K562 (cell line): ENCODE measurements around the gene RGS9BP. TPM values are rescaled to one million over a fixed set of nuclear protein-coding genes. Genes with fewer than 3 reads are reported as not detected.
A peak's percentile ranks its signal among the peaks of the same experiment; 100 is the strongest.

ENCODE experiments used
- ATAC-seq: fragments of 200-7000 bp; cut with Tn5 transposase; 3 replicates; pipeline ENCODE4 v1.9.1; 2020; ENCODE audit warnings: moderate library complexity
- BruUV-seq: library from RNA; stranded (reverse); fragments of 400-500 nt; replicated peaks from 2 replicates; lab custom pipeline; 2021; lab: Mats Ljungman, UMichigan
- CTCF ChIA-PET: fragments of 300-600 bp; formaldehyde crosslinking; extraction: SDS; loops from one replicate; lab custom pipeline; 2021; ENCODE audit warnings: low intra/inter-chr PET ratio; lab: Yijun Ruan, JAX
- POLR2A ChIA-PET: fragments of 300-600, 350-650 bp; sonication (Branson Sonifier 250); formaldehyde crosslinking; extraction: SDS; loops from one replicate; lab custom pipeline; 2021; ENCODE audit warnings: antibody characterized with exemption, inconsistent platforms; lab: Yijun Ruan, JAX
- DNase-seq, 4 experiments: peaks; one replicate each; pipeline versions ENCODE4 v3.0.0 to v3.0.0-alpha.2; 2011 to 2018; ENCODE audit warnings: low spot score in 3 of 4, mixed read lengths in 3 of 4; ENCODE audit errors: extremely low read depth in 1 of 4
- FAIRE-seq: peaks from 2 replicates; lab custom pipeline; 2011; peaks lifted over from hg19 to GRCh38; lab: Jason Lieb, UNC
- H2AFZ ChIP-seq: 2 replicates; pipeline ENCODE4 v1.6.0; 2011; ENCODE audit warnings: low read depth, low read length, control low read depth, inconsistent platforms
- H3K27ac ChIP-seq: fragments of 200-600 bp; 3 replicates; pipeline ENCODE4 v1.8.0; 2011; ENCODE audit warnings: low read depth, mild to moderate bottlenecking, control low read depth, inconsistent platforms, low read length, moderate library complexity, mixed read lengths; ENCODE audit errors: extremely low read depth
- H3K27me3 ChIP-seq, 2 experiments: fragments of 300-600 bp in 1 of 2; 2 replicates in 1 of 2; 3 replicates in 1 of 2; pipeline versions ENCODE4 v1.6.0 to v1.8.0; 2011; ENCODE audit warnings: inconsistent platforms in 2 of 2, low read length in 2 of 2, mild to moderate bottlenecking in 1 of 2, mixed read lengths in 1 of 2, moderate library complexity in 1 of 2; ENCODE audit not compliant: control insufficient read depth in 2 of 2, insufficient read depth in 2 of 2
- H3K36me3 ChIP-seq: fragments of 300-600 bp; 3 replicates; pipeline ENCODE4 v1.8.0; 2011; ENCODE audit warnings: mild to moderate bottlenecking, low read length, inconsistent platforms; ENCODE audit not compliant: control insufficient read depth, insufficient read depth
- H3K4me1 ChIP-seq, 2 experiments: fragments of 200-600 bp in 1 of 2; replicated peaks in 1 of 2; 2 replicates in 1 of 2; 3 replicates in 1 of 2; pipeline versions ENCODE4 v1.5.1 to v1.8.0; 2011; ENCODE audit warnings: inconsistent platforms in 2 of 2, low read length in 2 of 2, mild to moderate bottlenecking in 1 of 2, mixed read lengths in 1 of 2, moderate library complexity in 1 of 2; ENCODE audit not compliant: control insufficient read depth in 2 of 2, insufficient read depth in 2 of 2
- H3K4me2 ChIP-seq: 2 replicates; pipeline ENCODE4 v1.6.1; 2011; ENCODE audit warnings: low read length, control low read depth, inconsistent platforms, mixed read lengths; ENCODE audit not compliant: insufficient read depth
- H3K4me3 ChIP-seq: fragments of 200-600 bp; sonication (generic), shearing (Covaris generic); 2 replicates; pipeline ENCODE4 v1.5.1; 2016; ENCODE audit warnings: control low read depth, inconsistent platforms
- H3K79me2 ChIP-seq: fragments of 200-600 bp; 3 replicates; pipeline ENCODE4 v1.8.0; 2011; ENCODE audit warnings: low read length, inconsistent platforms; ENCODE audit not compliant: control insufficient read depth, insufficient read depth
- H3K9ac ChIP-seq, 2 experiments: 2 replicates each; pipeline versions ENCODE4 v1.6.0 to v1.6.1; 2011; ENCODE audit warnings: low read depth in 2 of 2, low read length in 2 of 2, control low read depth in 1 of 2, inconsistent platforms in 1 of 2, mild to moderate bottlenecking in 1 of 2, mixed read lengths in 1 of 2; ENCODE audit not compliant: insufficient read depth in 1 of 2
- H3K9me1 ChIP-seq: one replicate; pipeline ENCODE4 v1.6.0; 2011; ENCODE audit warnings: inconsistent platforms, mild to moderate bottlenecking, low read length, moderate library complexity; ENCODE audit not compliant: control insufficient read depth, insufficient read depth
- H3K9me3 ChIP-seq: replicated peaks from 2 replicates; pipeline ENCODE4 v1.5.1; 2011; ENCODE audit warnings: low read depth, low read length, inconsistent platforms; ENCODE audit not compliant: control insufficient read depth, insufficient read depth
- H4K20me1 ChIP-seq: replicated peaks from 2 replicates; pipeline ENCODE4 v1.6.1; 2011; ENCODE audit warnings: low read length, inconsistent platforms, mixed read lengths; ENCODE audit not compliant: control insufficient read depth, insufficient read depth
- LARP7 ChIP-seq: fragments of 450-650 bp; IDR thresholded peaks from 2 replicates; pipeline ENCODE4 v1.6.1; 2016
- NCOA2 ChIP-seq, 2 experiments: fragments of 450-650 bp; IDR thresholded peaks; 2 replicates each; pipeline ENCODE4 v1.6.1; 2018; ENCODE audit warnings: mild to moderate bottlenecking in 2 of 2, moderate library complexity in 1 of 2; ENCODE audit not compliant: partially characterized antibody in 2 of 2
- PHF21A ChIP-seq: fragments of 450-650 bp; IDR thresholded peaks from 2 replicates; pipeline ENCODE4 v1.6.1; 2017; ENCODE audit warnings: low read depth, borderline replicate concordance
- PPARD ChIP-seq: fragments of 250-450 bp; sonication (Bioruptor Pico); IDR thresholded peaks from 2 replicates; pipeline ENCODE4 v1.8.0; 2022; ENCODE audit warnings: inconsistent platforms, mild to moderate bottlenecking, moderate library complexity
- SMAD1 ChIP-seq: fragments of 150-350 bp; IDR thresholded peaks from 2 replicates; pipeline ENCODE4 v1.6.1; 2014; ENCODE audit warnings: low read length, low read depth; ENCODE audit not compliant: partially characterized antibody
- ZNF133 ChIP-seq: fragments of 250-450 bp; sonication (Bioruptor Pico); IDR thresholded peaks from 2 replicates; pipeline ENCODE4 v1.4.0; 2020; ENCODE audit warnings: mild to moderate bottlenecking
- ZNF561 ChIP-seq: fragments of 450-650 bp; formaldehyde crosslinking; conservative IDR thresholded peaks from 2 replicates; pipeline ENCODE4 v1.4.0; 2020; ENCODE audit warnings: mild to moderate bottlenecking, moderate library complexity
- ZSCAN32 ChIP-seq: fragments of 450-650 bp; formaldehyde crosslinking; IDR thresholded peaks from 2 replicates; pipeline ENCODE4 v1.4.0; 2020; ENCODE audit warnings: mild to moderate bottlenecking, moderate library complexity
- WGBS: fragments of 100-300 bp; shearing (Covaris generic); methylation state at CpG from one replicate; pipeline ENCODE4 v1.1.6; 2016; ENCODE audit warnings: low coverage, mixed read lengths; ENCODE audit not compliant: insufficient coverage; ENCODE audit errors: missing lambda C conversion rate; 5-methylcytosine and 5-hydroxymethylcytosine counted together
- in situ Hi-C: fragments of 300-500 bp; cut with MboI; formaldehyde crosslinking; loops from 4 replicates; pipeline ENCODE4 v1.15.0; 2018; ENCODE audit warnings: inconsistent platforms, mixed read lengths
- intact Hi-C: fragments of 100-400 bp; cut with micrococcal nuclease; formaldehyde crosslinking; loops from 2 replicates; pipeline ENCODE4 v1.14.2; 2022
- polyA plus RNA-seq, 8 experiments: library from polyadenylated mRNA; depleted of rRNA in 4 of 8; stranded (reverse) in 5 of 8; unstranded in 3 of 8; fragments of >200 nt; fragmentation: Nextera tagmentation in 2 of 8; fragmentation: Illumina TruSeq in 1 of 8; extraction: Ambion mirVana in 2 of 8; extraction: Trizol in 1 of 8; gene quantifications; 2 replicates each; pipeline versions ENCODE4 v1.2.1 to v1.2.3, GENCODE V29; 2011 to 2014; ENCODE audit warnings: inconsistent platforms in 1 of 8, missing spikeins in 1 of 8
- total RNA-seq, 7 experiments: library from RNA; depleted of rRNA in 6 of 7; stranded (reverse); fragments of >200 nt in 6 of 7; fragmentation: Illumina TruSeq in 2 of 7; extraction: Trizol in 2 of 7; gene quantifications; 2 replicates each; pipeline versions ENCODE4 v1.2.1 to v1.2.3, GENCODE V29; 2011 to 2021; ENCODE audit warnings: low replicate concordance in 1 of 7
- TF ChIP-seq, protein P1 (sequence below): sonication (generic); formaldehyde crosslinking; IDR thresholded peaks from 2 replicates; pipeline ENCODE4 v1.8.0; 2022; ENCODE audit warnings: mild to moderate bottlenecking, missing genetic modification reagents

Gene RGS9BP
- total and polyA plus RNA-seq, 9 of the 15 experiments (the other 6 are each of a cell fraction or from before 2014, with no cell fraction given): 0.03 to 1.3 (median 0.49) TPM

DNA sequence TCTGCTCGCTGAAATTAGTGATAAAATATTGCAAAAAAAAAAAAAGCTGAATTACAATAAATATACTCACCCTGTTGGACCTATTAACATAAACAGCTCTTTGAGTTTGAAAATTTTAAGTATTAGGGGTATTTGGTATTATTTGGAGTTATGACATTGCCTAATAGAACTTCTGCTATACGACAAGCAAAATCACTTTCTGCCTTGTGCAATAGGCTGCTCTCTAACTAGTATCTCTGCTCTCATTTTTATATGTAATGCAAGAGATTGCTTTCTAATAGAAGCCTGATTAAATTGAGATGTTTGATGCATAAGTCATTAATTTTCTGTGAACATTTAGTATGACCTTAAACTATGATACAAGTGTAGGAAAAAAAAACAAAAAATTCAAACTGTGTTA, 5.3 kb downstream of the RGS9BP start (continued):
- TF ChIP-seq PHF21A (no peak), PPARD (CRISPR knock-in tag) (no peak), SMAD1 (no peak), NCOA2 (IDR thresholded peaks at IDR 0.05; ENCODE audit: partially characterized antibody in 2 of 2) (no peak), LARP7 (no peak)
- TF ChIP-seq, all 486 proteins: peak for 0

GRCh38 chr19:32682317-32682716, 6.7 kb downstream of the RGS9BP start:
- no peak for TF ChIP-seq ZNF561 (CRISPR knock-in tag)
- TF ChIP-seq, protein P1, sequence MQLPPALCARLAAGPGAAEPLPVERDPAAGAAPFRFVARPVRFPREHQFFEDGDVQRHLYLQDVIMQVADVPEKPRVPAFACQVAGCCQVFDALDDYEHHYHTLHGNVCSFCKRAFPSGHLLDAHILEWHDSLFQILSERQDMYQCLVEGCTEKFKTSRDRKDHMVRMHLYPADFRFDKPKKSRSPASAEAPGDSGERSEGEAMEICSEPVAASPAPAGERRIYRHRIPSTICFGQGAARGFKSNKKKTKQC (CRISPR knock-in tag): no peak
- TF ChIP-seq ZSCAN32 (CRISPR knock-in tag): no peak
- no peak for TF ChIP-seq ZNF133
- Histone ChIP-seq H3K4me1 (peaks cover 3 to 4% of the 10 kb centered on the region in 2 experiments; a peak in 3 of 5 replicates), H2AFZ (no peak overlapping the region), H3K9me1 (no peaks in the 10 kb centered on the region), H3K9me3 (no peaks in the 10 kb centered on the region), H3K79me2 (no peaks in the 10 kb centered on the region), H3K36me3 (no peaks in the 10 kb centered on the region), H3K27me3 (no peaks in the 10 kb centered on the region), H3K9ac (no peak overlapping the region), H3K4me2 (no peak overlapping the region), H3K4me3 (no peak overlapping the region), H3K27ac (no peak overlapping the region), H4K20me1 (no peaks in the 10 kb centered on the region)
- FAIRE-seq: peak; percentile 51
- intact Hi-C loops (no loop called here), in situ Hi-C loops (no loop called here)
- POLR2A ChIA-PET: interaction anchor here (2.4 kb wide), 1 partner anchor 9 kb away, joined by 9 read pairs; the partner anchor contains the start of gene NUDT19
- WGBS: 70% methylated on average over 4 of the region's 4 CpGs
- CTCF ChIA-PET: no interaction called here
- BruUV-seq: no TSS peak
- DNase-seq: no peak
- ATAC-seq: no peak
